Sigmoid colon (tissue), 7 donors: Measurements from ENCODE around the gene EPB41L4B. TPM values are rescaled to one million over a fixed set of nuclear protein-coding genes. Genes with fewer than 3 reads are reported as not detected.

ENCODE experiments used
- DNase-seq: peaks from one replicate; pipeline ENCODE4 v3.0.0-alpha.2; 2019
- H3K27ac ChIP-seq, 4 donors: fragments of 200-600 bp; sonication (generic); one replicate each; pipeline ENCODE4 v1.5.1; 2016 to 2019; ENCODE audit warnings: mild to moderate bottlenecking in 1 of 4
- H3K27me3 ChIP-seq, 3 donors: fragments of 200-600 bp; sonication (generic); one replicate each; pipeline ENCODE4 v1.5.1; 2019; ENCODE audit warnings: mild to moderate bottlenecking in 1 of 3
- H3K36me3 ChIP-seq, 4 donors: fragments of 200-600 bp; sonication (generic); one replicate each; pipeline ENCODE4 v1.5.1; 2016 to 2019
- H3K4me1 ChIP-seq, 4 donors: fragments of 200-600 bp; sonication (generic); one replicate each; pipeline ENCODE4 v1.5.1; 2017 to 2019
- H3K4me3 ChIP-seq, 4 donors: fragments of 200-600 bp; sonication (generic); one replicate each; pipeline ENCODE4 v1.5.1; 2017 to 2019; ENCODE audit warnings: mild to moderate bottlenecking in 2 of 4, moderate library complexity in 1 of 4
- H3K9me3 ChIP-seq, 4 donors: fragments of 200-600 bp in 3 of 4; sonication (generic) in 3 of 4; one replicate each; pipeline versions ENCODE4 v1.5.1 to v1.6.1; 2013 to 2019
- EP300 ChIP-seq, 4 donors: sonication (generic); formaldehyde crosslinking; IDR thresholded peaks; one replicate each; pipeline ENCODE4 v1.6.1; 2017; ENCODE audit warnings: antibody characterized with exemption in 4 of 4
- POLR2A ChIP-seq, 2 donors: fragments of 450-650 bp; IDR thresholded peaks; one replicate each; pipeline ENCODE4 v1.6.1; 2016; ENCODE audit warnings: antibody characterized with exemption in 2 of 2, mild to moderate bottlenecking in 2 of 2, moderate library complexity in 2 of 2
- POLR2AphosphoS5 ChIP-seq, 4 donors: sonication (generic); formaldehyde crosslinking; IDR thresholded peaks; one replicate each; pipeline ENCODE4 v1.6.1; 2017; ENCODE audit warnings: antibody characterized with exemption in 4 of 4
- WGBS, 2 donors: extraction: QIAGEN DNeasy Blood & Tissue Kit; methylation state at CpG; one replicate each; pipeline ENCODE4 v1.1.7; 2013; 5-methylcytosine and 5-hydroxymethylcytosine counted together
- intact Hi-C: fragments of 100-400 bp; cut with DNase I; formaldehyde crosslinking; loops from one replicate; pipeline ENCODE4 v1.15.1; 2023
- polyA plus RNA-seq, 3 donors: library from polyadenylated mRNA; stranded (reverse); fragments of 200-250 nt; gene quantifications; one replicate each; pipeline ENCODE4 v1.2.3, GENCODE V29; 2013
- total RNA-seq, 4 donors: library from RNA; depleted of rRNA; stranded (reverse); fragments of >200 nt; gene quantifications; one replicate each; pipeline ENCODE4 v1.1.0, GENCODE V29; 2016
- TF ChIP-seq, protein P1 (sequence below), 4 experiments: fragments of 450-650 bp in 3 of 4; fragments of 200-600 bp in 1 of 4; IDR thresholded peaks; one replicate each; pipeline ENCODE4 v1.5.1; 2016 to 2019; ENCODE audit warnings: antibody characterized with exemption in 4 of 4, mild to moderate bottlenecking in 3 of 4, moderate library complexity in 2 of 4
- donor health status: healthy with polysubstance abuse.
- donor health status: Bipolar disorder and iron deficiency.
- donor health status: healthy.

EPB41L4B gene
- total and polyA plus RNA-seq, 7 donors, result 0.49 to 160 (median 2.5) TPM

DNA sequence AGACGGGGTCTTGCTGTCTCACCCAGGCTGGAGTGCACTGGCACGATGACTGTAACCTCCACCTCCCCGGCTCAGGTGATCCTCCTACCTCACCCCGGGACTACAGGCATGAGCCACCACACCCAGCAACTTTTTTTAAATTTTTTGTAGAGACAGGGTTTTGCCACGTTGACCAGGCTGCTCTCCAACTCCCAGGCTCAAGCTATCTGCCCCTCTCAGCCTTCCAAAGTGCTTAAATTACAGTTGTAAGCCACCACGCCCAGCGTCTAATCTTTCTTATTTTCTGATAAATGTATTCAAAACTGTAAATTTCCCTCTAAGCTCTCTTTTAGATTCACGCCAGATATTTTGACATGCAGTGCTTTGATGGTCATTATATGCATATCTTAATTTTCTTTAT is 164.2 kb downstream of the EPB41L4B start:
- no peak for DNase-seq
- Histone ChIP-seq H3K36me3 (no peaks in the 10 kb centered on the region), H3K4me1 (no peaks in the 10 kb centered on the region), H3K27ac (no peak overlapping the region), H3K4me3 (no peak overlapping the region), H3K27me3 (no peaks in the 10 kb centered on the region), H3K9me3 (no peaks in the 10 kb centered on the region)
- TF ChIP-seq POLR2A (IDR thresholded peaks at IDR 0.05) (no peak), EP300 (IDR thresholded peaks at IDR 0.05) (no peak), POLR2AphosphoS5 (IDR thresholded peaks at IDR 0.05) (no peak)
- TF ChIP-seq, protein P1, sequence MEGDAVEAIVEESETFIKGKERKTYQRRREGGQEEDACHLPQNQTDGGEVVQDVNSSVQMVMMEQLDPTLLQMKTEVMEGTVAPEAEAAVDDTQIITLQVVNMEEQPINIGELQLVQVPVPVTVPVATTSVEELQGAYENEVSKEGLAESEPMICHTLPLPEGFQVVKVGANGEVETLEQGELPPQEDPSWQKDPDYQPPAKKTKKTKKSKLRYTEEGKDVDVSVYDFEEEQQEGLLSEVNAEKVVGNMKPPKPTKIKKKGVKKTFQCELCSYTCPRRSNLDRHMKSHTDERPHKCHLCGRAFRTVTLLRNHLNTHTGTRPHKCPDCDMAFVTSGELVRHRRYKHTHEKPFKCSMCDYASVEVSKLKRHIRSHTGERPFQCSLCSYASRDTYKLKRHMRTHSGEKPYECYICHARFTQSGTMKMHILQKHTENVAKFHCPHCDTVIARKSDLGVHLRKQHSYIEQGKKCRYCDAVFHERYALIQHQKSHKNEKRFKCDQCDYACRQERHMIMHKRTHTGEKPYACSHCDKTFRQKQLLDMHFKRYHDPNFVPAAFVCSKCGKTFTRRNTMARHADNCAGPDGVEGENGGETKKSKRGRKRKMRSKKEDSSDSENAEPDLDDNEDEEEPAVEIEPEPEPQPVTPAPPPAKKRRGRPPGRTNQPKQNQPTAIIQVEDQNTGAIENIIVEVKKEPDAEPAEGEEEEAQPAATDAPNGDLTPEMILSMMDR (IDR thresholded peaks at IDR 0.05), result no peak
- intact Hi-C loops, result no loop called here
- WGBS, 2 donors, result 63 to 85% methylated on average over 8 of the region's 8 CpGs

DNA sequence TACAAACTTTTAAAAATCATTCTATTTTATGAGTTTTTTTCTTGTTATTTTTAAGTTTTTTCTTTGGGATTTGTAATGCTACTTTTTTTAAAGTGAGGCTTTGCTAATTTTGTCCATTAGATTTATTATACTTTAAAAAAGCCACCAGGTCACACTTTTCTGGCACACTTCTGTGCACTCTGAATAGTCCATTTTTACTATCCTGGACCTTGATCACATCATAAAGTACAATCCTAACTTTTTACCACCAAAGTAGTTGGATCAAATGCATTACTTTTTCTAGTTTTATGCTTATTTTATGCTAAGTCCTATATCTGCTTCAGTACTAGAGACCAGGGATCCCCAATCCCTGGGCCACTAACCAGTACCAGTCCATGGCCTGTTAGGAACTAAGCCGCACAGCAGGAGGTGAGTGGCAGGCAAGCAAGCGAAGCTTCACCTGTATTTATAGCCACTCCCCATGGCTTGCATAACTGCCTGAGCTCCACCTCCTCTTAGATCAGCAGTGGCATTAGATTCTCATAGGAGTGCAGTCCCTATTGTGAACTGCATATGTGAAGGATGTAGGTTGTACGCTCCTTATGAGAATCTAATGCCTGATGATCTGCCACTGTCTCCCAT is 169.8 kb downstream of the EPB41L4B start:
- H3K27me3 ChIP-seq, result no peaks in the 10 kb centered on the region
- no peak overlapping the region for H3K27ac ChIP-seq
- H3K9me3 ChIP-seq, result no peaks in the 10 kb centered on the region
- intact Hi-C loops, result no loop called here
- no peak overlapping the region for H3K4me3 ChIP-seq
- DNase-seq, result no peak
- WGBS, 2 donors, result 38 to 79% methylated on average over 3 of the region's 3 CpGs
- H3K36me3 ChIP-seq, result no peaks in the 10 kb centered on the region
- no peak for TF ChIP-seq POLR2AphosphoS5 (IDR thresholded peaks at IDR 0.05)
- TF ChIP-seq EP300 (IDR thresholded peaks at IDR 0.05), result no peak
- no peak for TF ChIP-seq POLR2A (IDR thresholded peaks at IDR 0.05)
- TF ChIP-seq, protein P1 (IDR thresholded peaks at IDR 0.05), result no peak
- no peaks in the 10 kb centered on the region for H3K4me1 ChIP-seq

DNA sequence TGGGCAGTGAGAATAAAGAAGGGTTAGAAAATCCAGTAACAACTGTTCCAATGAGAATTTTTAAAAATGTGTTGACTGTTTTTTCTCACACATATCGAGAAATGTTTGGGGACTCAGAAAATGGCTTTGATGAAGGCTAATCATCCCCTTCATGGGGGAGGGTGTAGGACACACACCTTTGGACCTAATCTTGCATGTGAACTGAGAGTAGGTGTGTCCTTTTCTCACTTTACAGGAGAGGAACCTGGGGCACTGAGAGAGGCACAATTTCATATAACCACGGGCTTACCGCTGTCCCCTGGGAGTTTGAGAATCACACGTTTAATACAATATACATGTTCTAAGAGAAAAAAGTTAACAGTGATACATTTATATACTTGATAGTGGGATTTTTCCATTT is 171.1 kb downstream of the EPB41L4B start:
- H3K36me3 ChIP-seq, result no peaks in the 10 kb centered on the region
- 61 to 81% methylated on average over 4 of the region's 4 CpGs for WGBS, 2 donors
- intact Hi-C loops, result no loop called here
- no peak for DNase-seq
- TF ChIP-seq POLR2AphosphoS5 (IDR thresholded peaks at IDR 0.05), result no peak
- TF ChIP-seq EP300 (IDR thresholded peaks at IDR 0.05), result no peak
- TF ChIP-seq POLR2A (IDR thresholded peaks at IDR 0.05), result no peak
- TF ChIP-seq, protein P1 (IDR thresholded peaks at IDR 0.05), result no peak
- H3K9me3 ChIP-seq, result no peaks in the 10 kb centered on the region
- H3K27me3 ChIP-seq, result no peaks in the 10 kb centered on the region
- H3K4me3 ChIP-seq, result no peak overlapping the region
- H3K27ac ChIP-seq, result no peak overlapping the region
- H3K4me1 ChIP-seq, result no peaks in the 10 kb centered on the region

DNA sequence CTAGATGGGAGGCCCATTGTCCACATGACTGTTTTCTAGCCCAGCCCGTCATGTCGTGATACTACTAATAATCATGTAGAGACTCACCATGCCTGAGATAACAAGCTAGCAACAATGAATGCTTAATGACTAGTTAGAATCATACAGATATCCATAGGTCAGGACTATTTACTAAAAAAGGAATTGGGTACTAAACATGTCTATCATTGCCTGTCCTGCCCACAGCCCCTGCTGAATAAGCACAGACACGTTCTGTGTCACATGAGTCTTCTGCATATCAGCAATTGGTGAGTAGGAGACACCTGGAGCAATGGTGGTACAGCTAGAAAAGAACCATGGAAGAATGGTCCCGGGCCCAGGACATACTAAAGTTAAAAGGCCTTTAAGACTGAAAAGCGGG is 171.8 kb downstream of the EPB41L4B start:
- no peaks in the 10 kb centered on the region for H3K9me3 ChIP-seq
- WGBS, 2 donors, result 90 to 91% methylated on average over 5 of the region's 5 CpGs
- no peaks in the 10 kb centered on the region for H3K36me3 ChIP-seq
- TF ChIP-seq POLR2AphosphoS5 (IDR thresholded peaks at IDR 0.05), result no peak
- no peak for TF ChIP-seq EP300 (IDR thresholded peaks at IDR 0.05)
- TF ChIP-seq POLR2A (IDR thresholded peaks at IDR 0.05), result no peak
- TF ChIP-seq, protein P1 (IDR thresholded peaks at IDR 0.05), result no peak
- H3K4me1 ChIP-seq, result no peaks in the 10 kb centered on the region
- no peak for DNase-seq
- no peak overlapping the region for H3K27ac ChIP-seq
- H3K4me3 ChIP-seq, result no peak overlapping the region
- intact Hi-C loops, result no loop called here
- H3K27me3 ChIP-seq, result no peaks in the 10 kb centered on the region

DNA sequence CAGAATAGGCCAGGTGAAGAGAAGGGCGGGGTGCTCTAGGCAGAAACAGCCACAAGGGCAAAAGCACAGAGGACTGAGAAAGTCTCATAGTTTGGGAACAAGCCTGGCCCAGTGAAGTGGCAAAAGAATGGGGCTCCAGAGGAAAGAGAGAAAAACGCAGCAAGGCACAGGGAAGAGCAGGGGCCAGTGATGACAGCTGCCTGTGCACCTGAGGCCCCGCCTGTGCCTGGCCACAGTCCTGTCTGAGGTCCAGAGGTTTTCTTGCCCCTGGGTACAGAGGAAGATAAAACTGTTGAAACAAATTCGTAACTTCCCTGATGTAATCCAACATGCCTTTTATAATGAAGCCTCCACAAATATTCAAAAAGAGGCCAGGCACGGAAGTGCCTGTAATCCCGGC is 175.8 kb downstream of the EPB41L4B start:
- intact Hi-C loops, result no loop called here
- Histone ChIP-seq H3K36me3 (no peaks in the 10 kb centered on the region), H3K27ac (no peak overlapping the region), H3K27me3 (no peaks in the 10 kb centered on the region), H3K9me3 (no peaks in the 10 kb centered on the region), H3K4me1 (no peaks in the 10 kb centered on the region), H3K4me3 (no peak overlapping the region)
- TF ChIP-seq EP300 (IDR thresholded peaks at IDR 0.05) (no peak), POLR2AphosphoS5 (IDR thresholded peaks at IDR 0.05) (no peak), POLR2A (IDR thresholded peaks at IDR 0.05) (no peak)
- TF ChIP-seq, protein P1 (IDR thresholded peaks at IDR 0.05), result no peak
- 65 to 91% methylated on average over 6 of the region's 6 CpGs for WGBS, 2 donors
- DNase-seq, result no peak
